T-cell (primary cell): Measurements from ENCODE around the gene TAF4B. TPM values are rescaled to one million over a fixed set of nuclear protein-coding genes. Genes with fewer than 3 reads are reported as not detected.

Source experiments
- ATAC-seq, 4 experiments: fragments of 200-7000 bp in 3 of 4; fragments of 150-1000 bp in 1 of 4; cut with Tn5 transposase; replicated peaks in 1 of 4; 1 replicate in 3 of 4; 2 replicates in 1 of 4; pipeline ENCODE4 v1.10.0; 2021; ENCODE audit warnings: moderate library complexity in 3 of 4, mild to moderate bottlenecking in 2 of 4, moderate number of reproducible peaks in 1 of 4
- CTCF ChIA-PET, 2 donors: fragments of 300-600 bp; sonication (Branson Sonifier 250); formaldehyde crosslinking; loops; one replicate each; lab custom pipeline; 2022; ENCODE audit warnings: antibody characterized with exemption in 2 of 2; lab: Charles Lee
- POLR2A ChIA-PET, 2 donors: fragments of 300-600 bp; sonication (Branson Sonifier 250); formaldehyde crosslinking; loops; one replicate each; lab custom pipeline; 2022; ENCODE audit warnings: antibody characterized with exemption in 2 of 2; lab: Charles Lee
- DNase-seq, 35 experiments: peaks; one replicate each; pipeline versions ENCODE4 v3.0.0 to v3.0.0-alpha.2; 2013 to 2023
- H3K27ac ChIP-seq: one replicate; pipeline ENCODE4 v1.5.1; 2013; ENCODE audit warnings: low read length
- H3K27me3 ChIP-seq, 2 experiments: replicated peaks in 1 of 2; 1 replicate in 1 of 2; 2 replicates in 1 of 2; pipeline versions ENCODE4 v1.6.1 to v1.7.0; 2013; ENCODE audit warnings: low read length in 1 of 2, mixed read lengths in 1 of 2; ENCODE audit not compliant: control insufficient read depth in 2 of 2, insufficient read depth in 2 of 2; ENCODE audit errors: extremely low read depth in 1 of 2
- H3K36me3 ChIP-seq, 2 donors: 1 replicate in 1 of 2; 2 replicates in 1 of 2; pipeline versions ENCODE4 v1.6.1 to v1.7.0; 2013; ENCODE audit warnings: low read length in 1 of 2; ENCODE audit not compliant: control insufficient read depth in 2 of 2, insufficient read depth in 1 of 2; ENCODE audit errors: extremely low read depth in 1 of 2
- H3K4me1 ChIP-seq, 2 experiments: 1 replicate in 1 of 2; 2 replicates in 1 of 2; pipeline versions ENCODE4 v1.6.1 to v1.7.0; 2013; ENCODE audit warnings: low read length in 2 of 2, mixed read lengths in 1 of 2; ENCODE audit not compliant: insufficient read depth in 2 of 2, control insufficient read depth in 1 of 2; ENCODE audit errors: extremely low read depth in 1 of 2
- H3K4me3 ChIP-seq, 2 donors: 1 replicate in 1 of 2; 2 replicates in 1 of 2; pipeline versions ENCODE4 v1.5.1 to v1.7.0; 2013; ENCODE audit warnings: mild to moderate bottlenecking in 2 of 2, low read length in 1 of 2, moderate library complexity in 1 of 2; ENCODE audit not compliant: control insufficient read depth in 1 of 2; ENCODE audit errors: extremely low read depth in 1 of 2
- H3K9me3 ChIP-seq: 2 replicates; pipeline ENCODE4 v1.7.0; 2013
- H3K27ac Mint-ChIP-seq, 2 donors: one replicate each; pipeline ENCODE4 v1.8.0; 2020 to 2021; ENCODE audit warnings: mild to moderate bottlenecking in 2 of 2, mixed read lengths in 2 of 2
- H3K27me3 Mint-ChIP-seq, 2 donors: one replicate each; pipeline ENCODE4 v1.8.0; 2021 to 2022; ENCODE audit warnings: mixed read lengths in 2 of 2
- H3K36me3 Mint-ChIP-seq: one replicate; pipeline ENCODE4 v1.8.0; 2021; ENCODE audit warnings: mixed read lengths
- H3K4me1 Mint-ChIP-seq, 3 donors: one replicate each; pipeline ENCODE4 v1.8.0; 2020 to 2022; ENCODE audit warnings: mixed read lengths in 3 of 3, mild to moderate bottlenecking in 1 of 3
- H3K4me3 Mint-ChIP-seq, 3 donors: one replicate each; pipeline ENCODE4 v1.8.0; 2020 to 2022; ENCODE audit warnings: mild to moderate bottlenecking in 3 of 3, mixed read lengths in 3 of 3, moderate library complexity in 3 of 3
- H3K9me3 Mint-ChIP-seq, 3 donors: one replicate each; pipeline ENCODE4 v1.8.0; 2020 to 2022; ENCODE audit warnings: mixed read lengths in 3 of 3
- WGBS: methylation state at CpG from one replicate; pipeline ENCODE4 v1.1.5; 2013; ENCODE audit warnings: missing lambda C conversion rate; ENCODE audit not compliant: insufficient coverage; 5-methylcytosine and 5-hydroxymethylcytosine counted together
- total RNA-seq, 35 experiments: library from RNA in 6 of 35; stranded (reverse) in 6 of 35; fragments of 120-200 nt in 1 of 35; gene quantifications; one replicate each; pipeline versions ENCODE4 v1.2.1 to v1.2.4 and lab custom pipeline; 2013 to 2026

The TAF4B gene
- total RNA-seq, 5 donors from 2014 or later (not counting 1 experiment from before 2014, with no cell fraction given), result 9.9 to 17.1 (median 13.2) TPM

DNA sequence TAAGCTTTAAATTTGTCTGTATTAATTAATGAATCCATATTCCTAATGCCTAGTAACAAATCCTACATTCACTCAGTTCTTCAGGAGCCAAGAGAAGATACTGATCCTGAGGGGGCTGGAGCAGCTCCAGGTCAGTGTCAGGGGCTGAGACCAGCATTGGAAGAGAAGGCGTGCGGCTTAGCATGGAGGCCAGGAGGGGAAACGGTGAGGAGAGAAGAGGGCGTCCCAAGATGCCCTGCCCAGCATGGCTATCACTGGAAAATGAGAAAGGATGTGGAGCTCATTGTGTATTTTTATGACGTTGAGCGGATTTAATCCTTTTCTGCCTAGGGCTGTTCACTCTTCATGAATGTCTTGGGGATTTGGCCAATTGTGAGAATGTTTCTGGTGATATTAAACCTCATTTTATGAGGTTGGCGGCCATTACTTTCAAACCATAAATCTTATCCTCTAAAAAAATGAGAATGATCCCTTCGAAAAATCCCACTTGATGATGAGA lies 190.5 kb downstream of the TAF4B start:
- Histone ChIP-seq H3K27ac (no peak overlapping the region), H3K36me3 (no peaks in the 10 kb centered on the region), H3K27me3 (peaks cover 0 to 2% of the 10 kb centered on the region in 2 experiments), H3K9me3 (no peaks in the 10 kb centered on the region), H3K4me3 (no peak overlapping the region), H3K4me1 (no peaks in the 10 kb centered on the region)
- no peaks in the 10 kb centered on the region for H3K27me3 Mint-ChIP-seq
- no peak for ATAC-seq
- 98% methylated on average over 4 of the region's 8 CpGs for WGBS
- no peaks in the 10 kb centered on the region for H3K36me3 Mint-ChIP-seq
- H3K4me1 Mint-ChIP-seq, result no peaks in the 10 kb centered on the region
- H3K4me3 Mint-ChIP-seq, result no peak overlapping the region
- H3K9me3 Mint-ChIP-seq, result no peaks in the 10 kb centered on the region
- H3K27ac Mint-ChIP-seq, result no peak overlapping the region
- no peak for DNase-seq
- POLR2A ChIA-PET, result no interaction called here
- CTCF ChIA-PET, result no interaction called here

DNA sequence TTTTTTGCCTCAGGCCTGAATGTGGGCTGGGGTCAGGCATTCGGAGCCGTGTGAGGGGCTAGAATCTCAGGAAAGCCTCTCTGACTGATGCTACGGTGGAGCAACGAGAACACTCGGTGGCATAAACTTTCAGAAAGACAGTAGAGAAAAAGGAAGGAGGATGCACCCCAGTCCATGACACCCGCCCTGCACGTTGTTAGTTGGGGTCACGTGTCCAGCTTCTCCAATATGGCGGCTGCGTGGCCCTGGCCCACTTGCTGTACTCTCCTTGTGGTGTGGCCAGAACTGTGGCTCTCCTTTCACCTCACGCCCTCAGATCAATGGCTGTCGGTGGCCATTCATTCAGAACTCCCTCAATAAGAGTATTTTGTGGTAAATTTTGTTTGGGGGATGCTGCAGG lies 190.9 kb downstream of the TAF4B start:
- Histone ChIP-seq H3K27ac (no peak overlapping the region), H3K27me3 (peaks cover 0 to 2% of the 10 kb centered on the region in 2 experiments), H3K4me1 (no peaks in the 10 kb centered on the region), H3K9me3 (no peaks in the 10 kb centered on the region), H3K4me3 (no peak overlapping the region), H3K36me3 (no peaks in the 10 kb centered on the region)
- no peaks in the 10 kb centered on the region for H3K4me1 Mint-ChIP-seq
- no peaks in the 10 kb centered on the region for H3K9me3 Mint-ChIP-seq
- CTCF ChIA-PET, result no interaction called here
- H3K27me3 Mint-ChIP-seq, result no peaks in the 10 kb centered on the region
- DNase-seq (no peak), ATAC-seq (no peak)
- H3K27ac Mint-ChIP-seq, result no peak overlapping the region
- H3K36me3 Mint-ChIP-seq, result no peaks in the 10 kb centered on the region
- POLR2A ChIA-PET, result no interaction called here
- no peak overlapping the region for H3K4me3 Mint-ChIP-seq
- WGBS, result 98% methylated on average over 10 of the region's 12 CpGs

DNA sequence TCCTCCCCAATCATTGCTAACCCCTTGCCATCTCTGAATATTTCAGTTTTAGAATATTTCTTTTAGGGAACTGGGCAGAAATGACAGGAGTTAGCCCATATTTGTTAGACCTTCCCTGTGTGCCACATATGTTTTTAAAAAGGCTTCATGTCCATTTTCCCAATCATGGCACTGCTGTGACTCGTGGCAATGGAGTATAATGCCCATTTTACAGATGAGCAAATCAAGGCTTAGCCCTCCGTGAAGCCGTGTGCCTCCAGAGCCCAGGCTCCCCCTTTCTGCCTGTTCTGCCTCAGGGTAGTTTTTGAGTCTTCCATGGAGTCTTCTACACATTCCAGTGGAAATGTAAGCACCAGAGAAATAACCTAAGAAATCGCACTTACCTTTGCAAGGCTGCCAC lies 192.0 kb downstream of the TAF4B start:
- Mint-ChIP-seq H3K27me3 (no peaks in the 10 kb centered on the region), H3K9me3 (no peaks in the 10 kb centered on the region), H3K36me3 (no peaks in the 10 kb centered on the region), H3K4me1 (no peaks in the 10 kb centered on the region), H3K27ac (no peak overlapping the region), H3K4me3 (no peak overlapping the region)
- no peak for ATAC-seq
- Histone ChIP-seq H3K27me3 (peaks cover 0 to 2% of the 10 kb centered on the region in 2 experiments), H3K9me3 (no peaks in the 10 kb centered on the region), H3K4me3 (no peak overlapping the region), H3K4me1 (no peaks in the 10 kb centered on the region), H3K36me3 (no peaks in the 10 kb centered on the region), H3K27ac (no peak overlapping the region)
- POLR2A ChIA-PET, result no interaction called here
- WGBS, result 93% methylated on average over 3 of the region's 4 CpGs
- DNase-seq, result no peak
- CTCF ChIA-PET, result no interaction called here

DNA sequence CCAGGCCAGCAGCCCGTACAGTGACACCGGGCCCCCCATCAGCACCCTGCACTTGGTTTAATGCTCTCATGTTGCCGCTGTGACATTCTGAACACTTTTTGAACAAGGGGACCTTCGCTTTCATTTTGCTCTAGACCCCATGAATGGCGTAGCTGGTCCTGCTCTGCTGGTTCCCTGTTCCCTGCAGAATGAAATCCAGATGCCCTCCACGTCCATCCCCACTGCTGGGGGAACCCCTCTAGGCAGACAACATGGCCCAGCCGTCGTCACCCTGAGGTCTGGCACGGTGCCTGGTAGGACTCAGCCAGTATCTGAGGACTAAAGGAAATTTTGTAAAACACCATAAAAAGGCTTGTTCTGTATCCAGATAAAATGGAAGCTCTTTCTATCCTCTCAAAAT lies 193.5 kb downstream of the TAF4B start:
- POLR2A ChIA-PET, result no interaction called here
- no peak overlapping the region for H3K4me3 ChIP-seq
- H3K36me3 Mint-ChIP-seq, result no peaks in the 10 kb centered on the region

DNA sequence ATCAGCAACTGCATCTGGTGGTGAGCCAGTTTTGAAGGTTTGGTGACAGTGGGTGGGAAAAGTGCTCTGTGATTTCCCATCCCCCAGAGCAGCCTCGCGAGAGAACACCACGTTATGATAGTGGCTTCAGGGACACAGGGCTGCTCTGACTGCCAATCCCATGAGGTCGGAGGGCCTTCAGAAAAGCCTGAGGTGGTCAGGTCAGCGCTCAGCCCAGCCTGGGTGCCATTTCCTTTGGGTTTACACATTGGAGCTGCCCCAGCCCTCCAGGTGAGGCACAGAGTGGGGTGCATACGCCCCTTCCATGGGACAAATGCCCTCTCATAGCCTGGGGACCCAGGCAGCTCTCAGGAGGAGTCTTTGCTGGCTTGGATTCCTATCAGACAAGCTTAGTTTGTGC lies 195.3 kb downstream of the TAF4B start:
- Mint-ChIP-seq H3K4me1 (no peaks in the 10 kb centered on the region), H3K36me3 (no peaks in the 10 kb centered on the region), H3K4me3 (no peak overlapping the region), H3K9me3 (no peaks in the 10 kb centered on the region), H3K27ac (no peak overlapping the region), H3K27me3 (no peaks in the 10 kb centered on the region)
- Histone ChIP-seq H3K36me3 (no peaks in the 10 kb centered on the region), H3K9me3 (no peaks in the 10 kb centered on the region), H3K4me1 (no peaks in the 10 kb centered on the region), H3K27ac (no peak overlapping the region), H3K27me3 (peaks cover 0 to 2% of the 10 kb centered on the region in 2 experiments), H3K4me3 (no peak overlapping the region)
- ChIA-PET CTCF (no interaction called here), POLR2A (no interaction called here)
- DNase-seq (no peak), ATAC-seq (no peak)
- WGBS, result 69% methylated on average over 6 of the region's 6 CpGs

More for the DNA sequence above, 193.5 kb downstream of the TAF4B start:
- H3K27me3 ChIP-seq, result peaks cover 0 to 2% of the 10 kb centered on the region in 2 experiments
- WGBS, result 89% methylated on average over 6 of the region's 9 CpGs
- CTCF ChIA-PET, result no interaction called here
- H3K27ac Mint-ChIP-seq, result no peak overlapping the region
- no peak overlapping the region for H3K27ac ChIP-seq
- H3K4me3 Mint-ChIP-seq, result no peak overlapping the region
- no peaks in the 10 kb centered on the region for H3K9me3 ChIP-seq
- no peaks in the 10 kb centered on the region for H3K4me1 ChIP-seq
- no peaks in the 10 kb centered on the region for H3K9me3 Mint-ChIP-seq
- no peaks in the 10 kb centered on the region for H3K27me3 Mint-ChIP-seq
- ATAC-seq (no peak), DNase-seq (no peak)
- no peaks in the 10 kb centered on the region for H3K36me3 ChIP-seq
- H3K4me1 Mint-ChIP-seq, result no peaks in the 10 kb centered on the region

DNA sequence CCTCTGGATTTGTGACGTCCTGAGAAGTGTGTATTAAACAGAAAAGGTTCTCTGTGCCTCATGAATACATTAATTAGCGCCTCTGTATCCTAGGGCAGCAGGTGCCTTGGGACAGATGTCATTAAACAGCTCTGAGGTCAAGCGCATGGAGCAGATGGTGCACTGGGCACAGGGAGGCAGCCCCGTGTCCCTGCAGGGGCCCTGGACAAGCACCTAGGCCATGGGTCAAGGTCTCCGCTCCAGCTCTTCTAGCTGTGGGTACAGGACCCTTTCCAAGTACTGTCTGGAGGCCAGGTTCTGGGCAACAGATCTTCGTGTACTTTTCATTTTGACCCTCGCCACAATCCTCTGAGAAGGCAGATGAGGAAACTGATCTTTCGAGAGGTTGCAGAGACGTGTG lies 195.7 kb downstream of the TAF4B start:
- DNase-seq (no peak), ATAC-seq (no peak)
- Mint-ChIP-seq H3K4me1 (no peaks in the 10 kb centered on the region), H3K36me3 (no peaks in the 10 kb centered on the region), H3K27me3 (no peaks in the 10 kb centered on the region), H3K9me3 (no peaks in the 10 kb centered on the region), H3K4me3 (no peak overlapping the region), H3K27ac (no peak overlapping the region)
- Histone ChIP-seq H3K27me3 (peaks cover 0 to 2% of the 10 kb centered on the region in 2 experiments), H3K36me3 (no peaks in the 10 kb centered on the region), H3K27ac (no peak overlapping the region), H3K9me3 (no peaks in the 10 kb centered on the region), H3K4me1 (no peaks in the 10 kb centered on the region), H3K4me3 (no peak overlapping the region)
- 82% methylated on average over 9 of the region's 9 CpGs for WGBS
- ChIA-PET CTCF (no interaction called here), POLR2A (no interaction called here)
